AG20443 (cell line): ENCODE measurements around the gene XAGE5.
"Not testable (repeated sequence)": the region's sequence is repeated elsewhere in the genome, so short reads cannot be mapped to it uniquely, and the experiment has no call there.

Experiments used
- DNase-seq: peaks from one replicate; pipeline ENCODE4 v3.0.0; 2012; ENCODE audit warnings: low spot score, mixed read lengths

XAGE5 gene, protein sequence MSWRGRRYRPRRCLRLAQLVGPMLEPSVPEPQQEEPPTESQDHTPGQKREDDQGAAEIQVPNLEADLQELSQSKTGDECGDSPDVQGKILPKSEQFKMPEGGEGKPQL

DNA sequence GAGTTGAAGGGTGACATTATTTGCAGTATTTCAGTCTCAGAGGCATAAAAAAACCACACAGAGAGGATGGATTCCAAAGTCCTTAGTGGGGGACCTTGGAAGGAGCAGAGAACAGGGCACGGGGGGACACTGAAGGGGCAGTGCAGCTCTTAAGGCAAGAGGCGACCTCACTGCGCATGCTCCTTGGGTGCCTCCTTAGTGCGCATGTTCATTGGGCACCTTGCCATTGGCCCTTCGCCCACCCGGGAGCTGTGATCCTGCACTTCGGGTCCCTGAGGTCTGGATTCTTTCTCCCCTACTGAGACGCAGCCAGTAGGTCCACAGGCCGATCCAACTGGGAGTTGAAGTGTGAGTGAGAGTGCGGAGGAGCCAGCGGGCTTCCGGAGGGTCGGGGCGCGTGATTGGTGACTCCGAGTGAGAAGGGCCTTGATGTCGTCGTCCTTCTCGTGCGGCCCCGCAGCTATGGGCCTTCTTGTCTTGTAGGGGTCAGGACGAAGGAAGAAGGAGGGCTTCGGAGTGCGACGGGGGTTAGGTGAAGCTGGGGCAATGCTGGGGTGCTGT, at the start of gene XAGE5:
XAGE5 (plus strand) TSS at position 223 of the 561 bp plus-strand sequence. CDS start 1,280 bp downstream, outside the sequence.
- DNase-seq, result no peak

DNA sequence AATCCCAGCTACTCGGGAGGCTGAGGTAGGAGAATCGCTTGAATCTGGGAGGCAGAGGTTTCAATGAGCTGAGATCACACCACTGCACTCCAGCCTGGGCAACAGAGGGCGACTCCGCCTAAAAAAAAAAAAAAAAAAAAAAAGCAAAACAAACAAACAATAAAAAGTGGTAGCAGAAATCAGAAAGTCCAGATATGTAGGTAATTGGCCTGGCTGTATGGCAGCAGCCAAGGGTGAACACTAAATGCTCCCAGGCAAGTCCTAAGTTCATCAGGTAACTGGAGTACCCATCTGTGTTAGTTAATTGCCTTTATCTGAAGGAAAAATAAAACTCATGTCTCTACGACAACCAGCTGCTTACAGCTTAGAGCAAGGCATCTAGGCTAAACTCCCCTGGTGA, 45.1 kb upstream of the XAGE5 start:
- not testable (repeated sequence) for DNase-seq

DNA sequence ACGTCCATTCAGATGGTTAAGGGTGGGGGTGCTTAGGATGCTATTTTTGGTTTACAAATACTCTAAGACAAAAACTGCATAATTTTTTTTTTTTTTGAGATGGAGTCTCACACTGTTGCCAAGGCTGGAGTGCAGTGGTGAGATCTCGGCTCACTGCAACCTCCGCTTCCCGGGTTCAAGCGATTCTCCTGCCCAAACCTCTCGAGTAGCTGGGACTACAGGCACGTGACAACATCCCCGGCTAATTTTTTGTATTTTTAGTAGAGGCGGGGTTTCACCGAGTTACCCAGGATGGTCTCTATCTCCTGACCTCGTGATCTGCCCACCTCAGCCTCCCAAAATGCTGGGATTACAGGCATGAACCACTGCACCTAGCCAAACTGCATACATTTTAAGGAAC, 37.6 kb upstream of the XAGE5 start:
- DNase-seq, result not testable (repeated sequence)

DNA sequence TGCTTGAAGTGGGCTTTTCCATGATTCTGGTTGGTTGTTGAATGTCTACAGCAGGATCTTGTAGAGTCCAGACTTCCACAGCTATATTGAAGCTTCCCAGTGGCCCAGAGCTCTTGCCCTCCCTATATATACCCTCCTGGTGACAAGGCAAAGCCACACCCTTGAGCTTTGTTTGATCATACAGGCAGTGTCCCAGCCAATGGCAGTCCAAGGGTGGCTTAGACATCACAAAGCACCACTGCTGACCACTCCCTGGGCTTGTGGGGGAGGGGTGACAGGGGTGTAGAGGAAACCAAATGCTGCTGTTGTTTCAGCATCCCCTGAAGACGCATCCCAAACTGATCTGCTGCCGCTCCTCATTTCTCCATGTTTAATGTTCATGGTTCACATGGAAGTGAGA, 13.8 kb upstream of the XAGE5 start, which contains the start of gene SPANXN5:
SPANXN5 (minus strand) TSS at position 101 of the 400 bp plus-strand sequence; CDS start at position 22, 79 bp downstream.
- not testable (repeated sequence) for DNase-seq

DNA sequence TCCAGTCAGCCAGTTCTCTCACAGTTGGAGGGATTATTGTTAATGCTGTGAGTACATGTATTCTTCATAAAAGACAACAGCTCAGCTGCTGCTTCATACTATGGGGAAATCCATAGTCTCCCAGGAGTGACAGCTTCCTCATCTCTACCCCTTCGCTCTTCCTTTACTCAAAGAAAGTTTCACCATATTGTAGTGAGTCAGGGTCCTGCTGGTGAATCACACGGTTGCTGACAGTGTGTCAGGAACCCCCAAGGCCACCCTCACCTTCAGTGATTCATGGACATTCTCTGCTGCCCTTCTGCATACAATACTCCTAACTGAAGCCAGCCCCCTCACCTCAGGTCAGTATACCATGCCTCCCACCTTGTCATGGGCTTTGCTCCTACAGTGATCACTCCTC, 6.2 kb upstream of the XAGE5 start:
- not testable (repeated sequence) for DNase-seq

DNA sequence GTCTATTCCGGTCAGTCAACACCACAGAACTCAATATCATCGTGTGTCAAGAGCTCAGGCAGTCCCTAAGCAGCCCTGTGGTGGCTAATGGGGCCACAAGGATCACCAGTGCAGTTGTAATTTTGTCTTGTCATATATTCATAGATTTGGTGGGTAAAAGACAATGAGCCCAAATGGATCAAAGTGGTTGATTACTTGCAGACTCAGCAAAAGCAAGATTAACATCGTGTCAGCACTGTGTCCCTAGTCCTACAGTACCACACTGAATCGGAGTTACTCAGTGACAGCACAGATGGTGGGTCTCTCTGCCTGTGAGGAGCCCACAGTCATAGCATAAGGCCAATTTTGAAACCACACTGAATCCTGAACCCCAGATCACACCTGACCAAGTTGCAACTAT, 8.7 kb downstream of the XAGE5 start:
- DNase-seq, result no peak

- DNase-seq, result no peak
These were observed 10.1 kb downstream of the XAGE5 start for GRCh38 chrX:52821079-52821760.

DNA sequence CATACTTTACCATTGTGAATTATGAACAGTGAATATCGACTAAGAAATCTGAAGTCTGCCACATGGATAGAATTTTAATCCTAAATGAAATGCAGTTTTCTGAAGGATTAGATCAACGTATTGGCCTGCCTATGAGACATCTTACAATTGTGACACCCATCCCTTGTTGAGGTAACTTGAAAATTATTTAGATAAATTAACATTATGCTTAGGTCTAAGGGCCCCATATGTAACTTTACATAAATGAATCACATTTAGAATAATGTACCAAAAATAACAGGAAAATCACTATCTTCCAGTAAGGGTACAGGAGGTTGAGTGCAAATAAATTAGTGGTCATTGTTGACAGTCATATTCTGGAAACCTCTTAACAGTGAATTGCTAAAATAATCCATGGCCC, 13.5 kb downstream of the XAGE5 start:
- no peak for DNase-seq

- no peak for DNase-seq
These were observed 19.5 kb downstream of the XAGE5 start for GRCh38 chrX:52830551-52830950.

- no peak for DNase-seq
These were observed 28.1 kb downstream of the XAGE5 start for GRCh38 chrX:52839137-52839536.

- not testable (repeated sequence) for DNase-seq
These were observed 32.5 kb downstream of the XAGE5 start for GRCh38 chrX:52843619-52844018.

DNA sequence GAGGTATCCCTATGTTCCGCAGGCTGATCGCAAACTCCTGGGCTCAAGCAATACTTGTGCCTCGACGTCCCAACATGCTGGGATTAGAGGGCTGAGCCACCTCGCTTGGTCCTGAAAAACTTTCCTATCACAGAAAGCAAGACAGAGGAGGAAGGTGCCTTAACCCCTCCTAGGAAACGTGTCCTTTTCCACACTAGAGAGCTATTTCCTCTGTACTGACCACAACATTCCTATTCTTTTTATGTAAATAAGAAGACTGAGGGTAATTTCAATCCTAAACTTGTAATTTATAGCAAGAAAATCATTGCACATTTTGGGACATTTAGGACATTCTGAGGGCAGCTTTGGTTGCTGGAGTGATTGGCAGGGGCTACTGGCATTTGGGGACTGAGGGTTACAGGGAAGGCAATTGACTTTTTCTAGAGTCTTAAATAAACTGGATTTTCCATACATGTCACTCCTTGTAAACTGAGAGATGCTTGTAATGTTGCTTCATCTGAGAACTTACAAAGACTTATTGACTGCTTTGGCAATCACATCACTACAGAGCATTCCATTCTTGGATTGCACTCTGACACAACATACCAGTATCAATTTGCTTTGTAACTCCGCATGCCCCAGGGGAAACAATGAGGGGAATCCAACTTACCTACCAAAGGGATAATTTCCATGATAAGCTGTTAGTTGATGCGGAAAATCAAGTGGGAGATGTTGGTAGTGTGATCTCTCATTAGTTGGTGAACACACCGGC, 41.2 kb downstream of the XAGE5 start:
- no peak for DNase-seq

GRCh38 chrX:52856991-52857525, 46.0 kb downstream of the XAGE5 start:
- not testable (repeated sequence) for DNase-seq

- DNase-seq, result no peak
These were observed 54.4 kb downstream of the XAGE5 start for GRCh38 chrX:52865343-52865998.
